HG02798 (cell line): ENCODE measurements around the gene HNRNPCL4.
"Not testable (repeated sequence)": the region's sequence is repeated elsewhere in the genome, so short reads cannot be mapped to it uniquely, and the experiment has no call there.

ENCODE experiments used
- ATAC-seq: cut with Tn5 transposase; IDR thresholded peaks from one replicate; pipeline ENCODE4 v1.9.1; 2021; ENCODE audit warnings: mild to moderate bottlenecking; ENCODE audit not compliant: unreplicated experiment, poor library complexity

The HNRNPCL4 gene

DNA sequence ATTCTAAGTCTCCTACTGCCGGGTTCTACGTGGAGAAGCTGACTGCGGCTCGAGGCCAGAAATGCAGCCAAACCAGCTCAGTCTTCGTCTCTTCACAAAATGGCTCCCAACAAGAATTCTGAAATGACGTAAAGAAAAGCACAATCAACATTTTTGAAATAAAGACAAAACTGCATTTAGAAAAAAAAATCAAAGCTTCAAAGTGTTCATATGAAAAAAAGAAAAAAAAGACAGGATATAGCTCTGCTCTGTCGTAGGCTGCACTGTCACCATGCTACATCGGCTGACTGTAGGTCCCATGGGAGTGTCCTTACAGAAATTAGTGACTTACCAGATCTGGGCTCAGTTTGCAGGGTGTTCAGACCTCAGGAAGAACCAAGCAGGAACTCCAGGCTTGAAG is at the start of gene HNRNPCL4:
Gene HNRNPCL4, minus strand, starts transcription at position 101 of the 400 bp plus-strand sequence. CDS start 164 bp downstream, outside the sequence.
- ATAC-seq: not testable (repeated sequence)

DNA sequence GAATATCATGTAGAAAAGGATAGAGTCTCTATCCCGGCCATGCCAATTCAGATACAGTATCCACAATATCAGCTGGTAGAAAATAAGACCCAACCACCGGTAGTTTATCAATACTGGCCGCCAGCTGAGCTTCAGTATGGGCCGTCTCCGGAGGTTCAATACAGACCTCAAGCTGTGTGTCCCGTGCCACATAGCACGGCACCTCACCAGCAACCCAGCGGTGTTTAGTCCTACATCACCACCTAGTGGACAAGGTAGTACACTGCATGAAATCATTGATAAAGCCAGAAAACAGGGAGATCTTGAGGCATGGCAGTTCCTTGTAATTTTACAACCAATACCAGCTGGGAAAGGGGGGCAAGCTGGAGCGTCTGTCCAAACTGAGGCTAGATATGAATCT is 43.3 kb upstream of the HNRNPCL4 start:
- ATAC-seq: not testable (repeated sequence)

GRCh38 chr1:13201309-13201708 is 35.9 kb upstream of the HNRNPCL4 start, which contains the start of gene PRAMEF13:
Gene PRAMEF13 (minus strand): TSS chr1:13201409. CDS start chr1:13199589, 1,820 bp downstream.
- not testable (repeated sequence) for ATAC-seq

DNA sequence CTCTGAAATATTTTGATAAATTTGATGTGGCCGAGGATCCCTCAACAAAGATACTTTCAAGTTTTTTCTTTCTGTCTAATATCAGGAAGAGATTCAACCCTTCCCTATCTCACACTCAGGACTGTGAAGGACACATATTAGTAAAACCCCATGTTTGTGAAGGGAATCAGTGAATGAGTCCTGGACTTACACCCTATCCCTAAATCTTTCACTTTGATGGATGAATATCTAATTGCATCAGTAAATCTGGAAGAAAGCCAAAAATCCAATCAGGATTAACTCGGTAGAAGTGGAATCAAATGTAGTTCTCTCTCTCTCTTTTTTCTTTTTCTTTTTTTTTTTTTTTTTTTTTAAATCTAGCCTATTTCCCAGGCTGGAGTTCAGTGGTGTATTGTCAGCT is 6.1 kb upstream of the HNRNPCL4 start, which contains the start of gene PRAMEF9:
Gene PRAMEF9, plus strand, starts transcription at position 301 of the 400 bp plus-strand sequence. CDS start 3,433 bp downstream, outside the sequence.
- not testable (repeated sequence) for ATAC-seq

DNA sequence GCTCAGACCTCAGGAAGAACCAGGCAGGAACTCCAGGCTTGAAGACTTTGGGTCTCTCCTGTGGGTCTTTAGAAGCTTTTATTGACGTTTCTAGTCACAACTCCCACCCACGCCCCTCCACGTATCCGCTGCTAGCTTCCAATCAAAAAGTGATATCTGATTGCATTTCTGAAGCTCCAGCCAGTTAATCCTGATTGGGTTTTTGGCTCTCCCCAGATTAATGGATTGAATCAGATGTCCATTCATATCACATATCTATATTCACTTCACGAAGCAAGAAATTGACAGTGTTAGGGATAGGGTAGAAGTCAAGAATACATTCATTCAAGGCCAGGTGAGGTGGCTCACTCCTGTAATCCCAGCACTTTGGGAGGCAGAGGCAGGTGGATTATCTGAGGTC is 9.5 kb downstream of the HNRNPCL4 start, which contains the start of gene PRAMEF26:
Gene PRAMEF26, minus strand, starts transcription at position 101 of the 400 bp plus-strand sequence. CDS start 2,914 bp downstream, outside the sequence.
- not testable (repeated sequence) for ATAC-seq

- not testable (repeated sequence) for ATAC-seq
Measured at GRCh38 chr1:13116754-13117153, 48.7 kb downstream of the HNRNPCL4 start, which contains the start of gene HNRNPCL2. Gene HNRNPCL2 (minus strand): TSS chr1:13116854. CDS start chr1:13116400, 454 bp downstream.
